ENCODE results near the gene TENT5C. TPM values are rescaled to one million over a fixed set of nuclear protein-coding genes. Genes with fewer than 3 reads are reported as not detected.

TENT5C gene
- total RNA-seq, 4 donors from 2014 or later: 2.3 to 22.1 (median 5.1) TPM

- no peak for DNase-seq
- TF ChIP-seq POLR2A (IDR thresholded peaks at IDR 0.05) (no peak), CTCF (IDR thresholded peaks at IDR 0.05) (no peak)
- Histone ChIP-seq H3K9me3 (no peaks in the 10 kb centered on the region), H3K4me1 (no peaks in the 10 kb centered on the region), H3K36me3 (no peaks in the 10 kb centered on the region), H3K27me3 (no peaks in the 10 kb centered on the region), H3K27ac (no peak overlapping the region), H3K4me3 (no peak overlapping the region)
- intact Hi-C loops (cut with DNase I; ENCODE audit: low total_unique reads): no loop called here
Measured at GRCh38 chr1:117639741-117640140, 33.9 kb downstream of the TENT5C start.

GRCh38 chr1:117641536-117641935 lies 35.7 kb downstream of the TENT5C start:
- Histone ChIP-seq H3K27ac (no peak overlapping the region), H3K36me3 (no peaks in the 10 kb centered on the region), H3K4me3 (no peak overlapping the region), H3K4me1 (no peaks in the 10 kb centered on the region), H3K9me3 (no peaks in the 10 kb centered on the region), H3K27me3 (no peaks in the 10 kb centered on the region)
- intact Hi-C loops (cut with DNase I; ENCODE audit: low total_unique reads): no loop called here
- TF ChIP-seq CTCF (IDR thresholded peaks at IDR 0.05) (no peak), POLR2A (IDR thresholded peaks at IDR 0.05) (no peak)
- DNase-seq: no peak

GRCh38 chr1:117642963-117643362 lies 37.1 kb downstream of the TENT5C start:
- Histone ChIP-seq H3K27ac (no peak overlapping the region), H3K36me3 (no peaks in the 10 kb centered on the region), H3K4me3 (no peak overlapping the region), H3K27me3 (no peaks in the 10 kb centered on the region), H3K9me3 (no peaks in the 10 kb centered on the region), H3K4me1 (no peaks in the 10 kb centered on the region)
- DNase-seq: no peak
- TF ChIP-seq POLR2A (IDR thresholded peaks at IDR 0.05): no peak
- intact Hi-C loops (cut with DNase I; ENCODE audit: low total_unique reads): no loop called here

- Histone ChIP-seq H3K27me3 (no peaks in the 10 kb centered on the region), H3K4me3 (no peak overlapping the region), H3K36me3 (no peaks in the 10 kb centered on the region), H3K27ac (no peak overlapping the region), H3K4me1 (no peaks in the 10 kb centered on the region), H3K9me3 (no peaks in the 10 kb centered on the region)
- intact Hi-C loops (cut with DNase I; ENCODE audit: low total_unique reads): no loop called here
- TF ChIP-seq POLR2A (IDR thresholded peaks at IDR 0.05): no peak
- no peak for TF ChIP-seq CTCF (IDR thresholded peaks at IDR 0.05)
- no peak for DNase-seq
Measured at GRCh38 chr1:117643601-117644000, 37.8 kb downstream of the TENT5C start.

GRCh38 chr1:117644696-117645311 lies 39.0 kb downstream of the TENT5C start:
- Histone ChIP-seq H3K9me3 (no peaks in the 10 kb centered on the region), H3K27me3 (no peaks in the 10 kb centered on the region), H3K36me3 (no peaks in the 10 kb centered on the region), H3K4me1 (no peaks in the 10 kb centered on the region), H3K27ac (no peak overlapping the region), H3K4me3 (no peak overlapping the region)
- no peak for DNase-seq
- intact Hi-C loops (cut with DNase I; ENCODE audit: low total_unique reads): no loop called here
- TF ChIP-seq POLR2A (IDR thresholded peaks at IDR 0.05) (no peak), CTCF (IDR thresholded peaks at IDR 0.05) (no peak)

- H3K27me3 ChIP-seq: no peaks in the 10 kb centered on the region
- no peak overlapping the region for H3K27ac ChIP-seq
- no peaks in the 10 kb centered on the region for H3K4me1 ChIP-seq
- H3K4me3 ChIP-seq: no peak overlapping the region
- intact Hi-C loops (cut with DNase I; ENCODE audit: low total_unique reads): no loop called here
- TF ChIP-seq CTCF (IDR thresholded peaks at IDR 0.05) (no peak), POLR2A (IDR thresholded peaks at IDR 0.05) (no peak)
- H3K36me3 ChIP-seq: no peaks in the 10 kb centered on the region
- no peaks in the 10 kb centered on the region for H3K9me3 ChIP-seq
- DNase-seq: no peak
Measured at GRCh38 chr1:117645343-117645742, 39.5 kb downstream of the TENT5C start.
